Naive thymus-derived CD4-positive, alpha-beta T cell (primary cell): Measurements from ENCODE around the gene KRT78. TPM values are rescaled to one million over a fixed set of nuclear protein-coding genes. Genes with fewer than 3 reads are reported as not detected.

Experiments
- ATAC-seq: fragments of 150-1000 bp; cut with Tn5 transposase; 2 replicates; pipeline ENCODE4 v1.10.0; 2021; ENCODE audit warnings: mild to moderate bottlenecking, moderate library complexity
- CTCF ChIA-PET: fragments of 350-600 bp; sonication (Branson Sonifier 250); formaldehyde crosslinking; loops from one replicate; lab custom pipeline; 2021; ENCODE audit warnings: antibody characterized with exemption; lab: Charles Lee
- POLR2A ChIA-PET: fragments of 350-600 bp; sonication (Branson Sonifier 250); formaldehyde crosslinking; loops from one replicate; lab custom pipeline; 2021; ENCODE audit warnings: antibody characterized with exemption, inconsistent platforms; lab: Charles Lee
- DNase-seq, 9 donors: peaks; one replicate each; pipeline versions ENCODE4 v3.0.0 to v3.0.0-alpha.2; 2020 to 2022; ENCODE audit warnings: mixed read lengths in 1 of 9
- H3K27ac ChIP-seq: one replicate; pipeline ENCODE4 v1.7.0; 2013; ENCODE audit warnings: mild to moderate bottlenecking, low read depth, low read length, moderate library complexity
- H3K27me3 ChIP-seq, 2 donors: one replicate each; pipeline ENCODE4 v1.7.0; 2013; ENCODE audit warnings: low read length in 2 of 2, mild to moderate bottlenecking in 2 of 2, moderate library complexity in 2 of 2; ENCODE audit not compliant: control insufficient read depth in 2 of 2, insufficient read depth in 2 of 2
- H3K36me3 ChIP-seq, 3 experiments: 1 replicate in 2 of 3; 2 replicates in 1 of 3; pipeline ENCODE4 v1.7.0; 2013; ENCODE audit warnings: low read length in 3 of 3, mild to moderate bottlenecking in 3 of 3, moderate library complexity in 1 of 3; ENCODE audit not compliant: insufficient read depth in 3 of 3, control insufficient read depth in 2 of 3
- H3K4me1 ChIP-seq, 2 donors: one replicate each; pipeline ENCODE4 v1.7.0; 2013; ENCODE audit warnings: low read length in 2 of 2, mild to moderate bottlenecking in 2 of 2, moderate library complexity in 1 of 2; ENCODE audit not compliant: control insufficient read depth in 2 of 2, insufficient read depth in 2 of 2
- H3K4me3 ChIP-seq: 2 replicates; pipeline ENCODE4 v1.7.0; 2013; ENCODE audit warnings: mild to moderate bottlenecking, low read length
- H3K9me3 ChIP-seq, 3 experiments: 1 replicate in 2 of 3; 2 replicates in 1 of 3; pipeline ENCODE4 v1.7.0; 2013; ENCODE audit warnings: low read length in 3 of 3; ENCODE audit not compliant: control insufficient read depth in 2 of 3
- H3K27ac Mint-ChIP-seq, 9 donors: one replicate each; pipeline ENCODE4 v1.8.0; 2020 to 2022; ENCODE audit warnings: mixed read lengths in 9 of 9, mild to moderate bottlenecking in 8 of 9, moderate library complexity in 5 of 9, inconsistent platforms in 2 of 9
- H3K27me3 Mint-ChIP-seq, 5 donors: one replicate each; pipeline ENCODE4 v1.8.0; 2021 to 2022; ENCODE audit warnings: mixed read lengths in 5 of 5, mild to moderate bottlenecking in 1 of 5
- H3K36me3 Mint-ChIP-seq, 5 donors: one replicate each; pipeline ENCODE4 v1.8.0; 2020 to 2022; ENCODE audit warnings: mixed read lengths in 5 of 5, mild to moderate bottlenecking in 3 of 5, inconsistent platforms in 1 of 5
- H3K4me1 Mint-ChIP-seq, 7 donors: one replicate each; pipeline ENCODE4 v1.8.0; 2020 to 2022; ENCODE audit warnings: mixed read lengths in 7 of 7, mild to moderate bottlenecking in 3 of 7, inconsistent platforms in 1 of 7
- H3K4me3 Mint-ChIP-seq, 10 donors: one replicate each; pipeline ENCODE4 v1.8.0; 2020 to 2022; ENCODE audit warnings: mild to moderate bottlenecking in 10 of 10, mixed read lengths in 10 of 10, moderate library complexity in 6 of 10, inconsistent platforms in 2 of 10
- H3K9me3 Mint-ChIP-seq, 11 donors: one replicate each; pipeline ENCODE4 v1.8.0; 2020 to 2022; ENCODE audit warnings: mixed read lengths in 11 of 11, mild to moderate bottlenecking in 4 of 11, inconsistent platforms in 1 of 11, moderate library complexity in 1 of 11
- intact Hi-C, 2 donors: fragments of 100-400 bp; cut with micrococcal nuclease; formaldehyde crosslinking; loops; one replicate each; pipeline ENCODE4 v1.15.1; 2023
- polyA plus RNA-seq, 2 donors: library from polyadenylated mRNA; unstranded; fragments of 300-500 nt; fragmentation: Illumina TruSeq; gene quantifications; one replicate each; pipeline ENCODE4 v1.2.3, GENCODE V29; 2021
- total RNA-seq, 6 experiments: library from RNA in 5 of 6; stranded (reverse) in 5 of 6; gene quantifications; 1 replicate in 5 of 6; 2 replicates in 1 of 6; pipeline ENCODE4 v1.2.3 and lab custom pipeline; 2021 to 2026

The KRT78 gene
- total and polyA plus RNA-seq, 7 experiments from 2014 or later: not detected

GRCh38 chr12:52798671-52799504 is 49.9 kb downstream of the KRT78 start:
- intact Hi-C loops: no loop called here
- Mint-ChIP-seq H3K27ac (peak overlapping the region in 3 of 9 donors; percentile 4 to 19 (median 18)), H3K4me3 (no peak overlapping the region), H3K27me3 (peaks cover 0 to 6% (median 0%) of the 10 kb centered on the region in 5 donors), H3K4me1 (peaks cover 0 to 9% (median 7%) of the 10 kb centered on the region in 7 donors), H3K9me3 (no peaks in the 10 kb centered on the region), H3K36me3 (peaks cover 0 to 4% (median 0%) of the 10 kb centered on the region in 5 donors)
- no peak for DNase-seq
- ChIA-PET CTCF (interaction anchor here (1.4 kb wide), 1 partner anchor 81 kb away, joined by 3 read pairs; no protein-coding TSS in a partner anchor), POLR2A (interaction anchor here (0.6 to 0.7 kb wide), 2 partner anchors 40 to 158 kb away, joined by 3 to 4 read pairs; no protein-coding TSS in a partner anchor)
- Histone ChIP-seq H3K36me3 (no peaks in the 10 kb centered on the region), H3K27me3 (no peaks in the 10 kb centered on the region), H3K9me3 (no peaks in the 10 kb centered on the region), H3K4me3 (no peak overlapping the region), H3K4me1 (no peaks in the 10 kb centered on the region), H3K27ac (no peak overlapping the region)
- ATAC-seq: no peak

DNA sequence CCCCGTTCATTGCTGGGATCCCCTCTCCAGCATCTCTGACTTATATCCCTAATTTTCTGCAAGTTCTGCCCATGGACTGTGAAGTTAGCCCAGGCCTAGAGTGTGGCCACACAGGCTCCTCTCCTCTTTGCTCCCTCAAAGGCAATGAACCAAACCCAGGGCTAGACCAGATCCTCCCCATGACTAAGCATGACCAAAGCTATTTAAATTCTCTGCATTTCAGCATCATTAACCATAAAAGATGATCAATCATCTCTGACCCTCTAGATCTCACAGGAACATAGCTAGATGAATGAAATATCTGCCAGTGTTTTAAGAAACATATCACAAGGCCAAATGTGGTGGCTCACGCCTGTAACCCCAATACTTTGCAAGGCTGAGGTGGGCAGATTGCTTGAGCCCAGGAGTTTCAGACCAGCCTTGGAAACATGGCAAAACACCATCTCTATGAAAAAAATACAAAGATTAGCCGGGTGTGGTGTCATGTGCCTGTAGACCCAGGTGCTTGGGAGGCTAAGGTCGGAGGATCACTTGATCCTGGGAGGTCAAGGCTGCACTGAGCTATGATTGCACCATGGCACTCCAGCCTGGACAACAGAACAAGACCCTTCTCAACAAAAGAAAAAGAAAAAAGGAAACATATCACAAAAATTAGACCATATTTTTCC is 50.7 kb downstream of the KRT78 start:
- Histone ChIP-seq H3K9me3 (no peaks in the 10 kb centered on the region), H3K36me3 (no peaks in the 10 kb centered on the region), H3K4me1 (no peaks in the 10 kb centered on the region), H3K4me3 (no peak overlapping the region), H3K27ac (no peak overlapping the region), H3K27me3 (no peaks in the 10 kb centered on the region)
- Mint-ChIP-seq H3K4me1 (peaks cover 0 to 9% (median 7%) of the 10 kb centered on the region in 7 donors), H3K36me3 (peaks cover 0 to 3% (median 0%) of the 10 kb centered on the region in 5 donors), H3K4me3 (no peak overlapping the region), H3K27ac (peak overlapping the region in 1 of 9 donors; percentile 26), H3K9me3 (no peaks in the 10 kb centered on the region), H3K27me3 (peaks cover 0 to 6% (median 0%) of the 10 kb centered on the region in 5 donors)
- intact Hi-C loops: no loop called here
- ChIA-PET CTCF (interaction anchor here (1.4 kb wide), 1 partner anchor 82 kb away, joined by 3 read pairs; no protein-coding TSS in a partner anchor), POLR2A (no interaction called here)
- no peak for DNase-seq
- no peak for ATAC-seq

DNA sequence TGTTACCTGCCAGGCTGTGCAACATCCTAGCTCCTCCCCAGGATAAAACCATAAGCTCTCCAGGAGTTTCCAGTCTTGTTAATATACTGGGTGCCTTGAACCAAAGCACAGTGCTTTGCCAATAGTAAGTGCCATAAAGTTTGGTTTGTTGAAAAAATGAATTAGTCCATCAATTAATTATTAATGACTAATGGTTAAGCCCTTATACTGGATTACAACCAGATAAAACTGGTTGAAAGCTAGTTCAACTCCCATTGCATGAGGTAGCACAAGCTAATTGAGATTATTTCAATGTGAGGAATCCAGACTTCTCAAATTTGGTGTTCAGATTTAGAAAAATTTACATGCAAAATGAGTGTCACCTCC is 51.3 kb downstream of the KRT78 start:
- Mint-ChIP-seq H3K4me3 (no peak overlapping the region), H3K36me3 (no peaks in the 10 kb centered on the region), H3K9me3 (no peaks in the 10 kb centered on the region), H3K27me3 (peaks cover 0 to 8% (median 0%) of the 10 kb centered on the region in 5 donors), H3K27ac (no peak overlapping the region), H3K4me1 (peaks cover 0 to 11% (median 9%) of the 10 kb centered on the region in 7 donors)
- ChIA-PET POLR2A (no interaction called here), CTCF (interaction anchor here (1.4 kb wide), 1 partner anchor 82 kb away, joined by 3 read pairs; no protein-coding TSS in a partner anchor)
- Histone ChIP-seq H3K36me3 (no peaks in the 10 kb centered on the region), H3K4me3 (no peak overlapping the region), H3K9me3 (no peaks in the 10 kb centered on the region), H3K27ac (no peak overlapping the region), H3K4me1 (no peaks in the 10 kb centered on the region), H3K27me3 (no peaks in the 10 kb centered on the region)
- intact Hi-C loops: no loop called here
- DNase-seq: no peak
- no peak for ATAC-seq

- no peak for ATAC-seq
- H3K4me1 ChIP-seq: no peaks in the 10 kb centered on the region
- Mint-ChIP-seq H3K4me3 (no peak overlapping the region), H3K27me3 (peaks cover 0 to 10% (median 0%) of the 10 kb centered on the region in 5 donors), H3K4me1 (peaks cover 0 to 13% (median 9%) of the 10 kb centered on the region in 7 donors), H3K9me3 (no peaks in the 10 kb centered on the region), H3K36me3 (no peaks in the 10 kb centered on the region), H3K27ac (no peak overlapping the region)
- H3K9me3 ChIP-seq: no peaks in the 10 kb centered on the region
- ChIA-PET CTCF (interaction anchor here (1.4 kb wide), 1 partner anchor 83 kb away, joined by 3 read pairs; no protein-coding TSS in a partner anchor), POLR2A (interaction anchor here (0.8 kb wide), 1 partner anchor 275 kb away, joined by 3 read pairs; no protein-coding TSS in a partner anchor)
- no peaks in the 10 kb centered on the region for H3K27me3 ChIP-seq
- H3K36me3 ChIP-seq: no peaks in the 10 kb centered on the region
- H3K27ac ChIP-seq: no peak overlapping the region
- H3K4me3 ChIP-seq: no peak overlapping the region
- intact Hi-C loops: no loop called here
- no peak for DNase-seq
Measured at GRCh38 chr12:52796839-52797528, 51.8 kb downstream of the KRT78 start.

DNA sequence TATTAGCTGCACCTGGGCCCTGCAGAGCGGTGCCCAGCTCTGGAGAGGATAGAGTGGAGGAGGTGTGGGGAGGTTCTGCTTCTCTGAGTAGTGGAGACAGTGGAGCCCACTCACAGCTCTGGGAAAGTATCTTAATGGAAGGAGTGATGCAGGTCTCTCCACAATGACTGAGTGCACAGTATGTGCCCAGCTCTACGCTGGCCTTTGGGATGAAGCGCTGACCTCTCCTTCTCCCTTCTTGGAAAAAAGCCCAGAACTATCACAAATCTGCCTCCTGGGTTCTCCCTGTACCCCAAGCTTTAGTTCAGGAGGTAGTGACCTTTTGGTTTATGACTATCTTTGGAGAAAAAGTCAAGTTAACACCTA is 52.4 kb downstream of the KRT78 start:
- ATAC-seq (no peak), DNase-seq (no peak)
- Mint-ChIP-seq H3K4me3 (no peak overlapping the region), H3K9me3 (no peaks in the 10 kb centered on the region), H3K27me3 (peaks cover 0 to 16% (median 0%) of the 10 kb centered on the region in 5 donors), H3K36me3 (no peaks in the 10 kb centered on the region), H3K27ac (no peak overlapping the region), H3K4me1 (peaks cover 0 to 18% (median 11%) of the 10 kb centered on the region in 7 donors)
- Histone ChIP-seq H3K9me3 (no peaks in the 10 kb centered on the region), H3K36me3 (no peaks in the 10 kb centered on the region), H3K27ac (no peak overlapping the region), H3K4me1 (no peaks in the 10 kb centered on the region), H3K27me3 (no peaks in the 10 kb centered on the region), H3K4me3 (no peak overlapping the region)
- CTCF ChIA-PET: no interaction called here
- intact Hi-C loops: no loop called here
- POLR2A ChIA-PET: interaction anchor here (0.8 kb wide), 1 partner anchor 274 kb away, joined by 3 read pairs; no protein-coding TSS in a partner anchor

- Histone ChIP-seq H3K27ac (no peak within 1 kb of the TSS), H3K4me3 (no peak within 1 kb of the TSS), H3K4me1 (no peaks in the 10 kb centered on the region), H3K27me3 (no peaks in the 10 kb centered on the region), H3K36me3 (no peaks in the 10 kb centered on the region), H3K9me3 (no peaks in the 10 kb centered on the region)
- H3K4me3 Mint-ChIP-seq: no peak within 1 kb of the TSS
- no peak within 1 kb of the TSS for H3K27ac Mint-ChIP-seq
- intact Hi-C loops: no loop called here
- DNase-seq (no peak), ATAC-seq (no peak)
- CTCF ChIA-PET: no interaction called here
- H3K27me3 Mint-ChIP-seq: peaks cover 0 to 18% (median 0%) of the 10 kb centered on the region in 5 donors
- H3K9me3 Mint-ChIP-seq: no peaks in the 10 kb centered on the region
- no peaks in the 10 kb centered on the region for H3K36me3 Mint-ChIP-seq
- POLR2A ChIA-PET: interaction anchor here (0.8 kb wide), 1 partner anchor 274 kb away, joined by 3 read pairs; no protein-coding TSS in a partner anchor
- peaks cover 0 to 18% (median 11%) of the 10 kb centered on the region in 7 donors for H3K4me1 Mint-ChIP-seq
Measured at GRCh38 chr12:52795694-52796428, 52.9 kb downstream of the KRT78 start, which contains the start of gene KRT3. KRT3 (minus strand) TSS chr12:52796117; CDS start chr12:52796042, 75 bp downstream.
